Mesenchymal stem cell (in vitro differentiated cells and primary cell): ENCODE measurements around the gene PDZRN3.

Experiments
- DNase-seq: peaks from one replicate; pipeline ENCODE4 v3.0.0-alpha.2; 2013
- H2AFZ ChIP-seq: one replicate; pipeline ENCODE4 v1.6.1; 2013; ENCODE audit warnings: low read depth, mild to moderate bottlenecking, control low read depth, inconsistent platforms, low read length, moderate library complexity
- H2AK5ac ChIP-seq: 2 replicates; pipeline ENCODE4 v1.6.1; 2013; ENCODE audit warnings: low read length, moderate library complexity, mild to moderate bottlenecking, inconsistent platforms; ENCODE audit not compliant: severe bottlenecking
- H2BK120ac ChIP-seq: one replicate; pipeline ENCODE4 v1.6.1; 2013; ENCODE audit warnings: low read depth, mild to moderate bottlenecking, inconsistent platforms, low read length, moderate library complexity
- H2BK12ac ChIP-seq, 2 experiments: one replicate each; pipeline ENCODE4 v1.6.1; 2013; ENCODE audit warnings: inconsistent platforms in 2 of 2, low read length in 2 of 2, mild to moderate bottlenecking in 2 of 2, moderate library complexity in 2 of 2, control low read depth in 1 of 2
- H2BK15ac ChIP-seq: one replicate; pipeline ENCODE4 v1.6.1; 2013; ENCODE audit warnings: mild to moderate bottlenecking, low read depth, inconsistent platforms; ENCODE audit not compliant: poor library complexity, severe bottlenecking
- H2BK5ac ChIP-seq: 2 replicates; pipeline ENCODE4 v1.6.1; 2013; ENCODE audit warnings: low read depth, mild to moderate bottlenecking, low read length, control low read depth, inconsistent platforms; ENCODE audit not compliant: poor library complexity, severe bottlenecking
- H3K14ac ChIP-seq, 2 experiments: one replicate each; pipeline ENCODE4 v1.6.1; 2013; ENCODE audit warnings: inconsistent platforms in 2 of 2, low read length in 2 of 2, control low read depth in 1 of 2, mild to moderate bottlenecking in 1 of 2, moderate library complexity in 1 of 2
- H3K18ac ChIP-seq, 2 experiments: one replicate each; pipeline ENCODE4 v1.6.1; 2013; ENCODE audit warnings: inconsistent platforms in 2 of 2, low read length in 2 of 2, control low read depth in 1 of 2, low read depth in 1 of 2, mild to moderate bottlenecking in 1 of 2
- H3K23ac ChIP-seq, 2 experiments: one replicate each; pipeline ENCODE4 v1.6.1; 2013; ENCODE audit warnings: inconsistent platforms in 2 of 2, low read length in 2 of 2, mild to moderate bottlenecking in 2 of 2, moderate library complexity in 2 of 2, control low read depth in 1 of 2
- H3K27ac ChIP-seq: 2 replicates; pipeline ENCODE4 v1.5.1; 2013; ENCODE audit warnings: mild to moderate bottlenecking, moderate library complexity, low read length, control low read depth, inconsistent platforms; ENCODE audit not compliant: poor library complexity, severe bottlenecking
- H3K27me3 ChIP-seq, 2 experiments: 2 replicates each; pipeline versions ENCODE4 v1.6.1 to v1.7.0; 2013; ENCODE audit warnings: low read length in 2 of 2, mild to moderate bottlenecking in 2 of 2, moderate library complexity in 2 of 2, control low read depth in 1 of 2, inconsistent platforms in 1 of 2; ENCODE audit not compliant: control insufficient read depth in 1 of 2, insufficient read depth in 1 of 2
- H3K36me3 ChIP-seq, 2 experiments: 2 replicates each; pipeline versions ENCODE4 v1.6.1 to v1.7.0; 2013; ENCODE audit warnings: low read length in 2 of 2, control low read depth in 1 of 2, inconsistent platforms in 1 of 2, low read depth in 1 of 2, mild to moderate bottlenecking in 1 of 2; ENCODE audit not compliant: insufficient read depth in 2 of 2, control insufficient read depth in 1 of 2
- H3K4ac ChIP-seq, 2 experiments: one replicate each; pipeline ENCODE4 v1.6.1; 2013; ENCODE audit warnings: inconsistent platforms in 2 of 2, low read length in 2 of 2, mild to moderate bottlenecking in 2 of 2, moderate library complexity in 2 of 2, control low read depth in 1 of 2, low read depth in 1 of 2
- H3K4me1 ChIP-seq: 2 replicates; pipeline ENCODE4 v1.6.1; 2013; ENCODE audit warnings: low read depth, low read length, control low read depth; ENCODE audit not compliant: control insufficient read depth, insufficient read depth
- H3K4me2 ChIP-seq: 2 replicates; pipeline ENCODE4 v1.6.1; 2013; ENCODE audit warnings: low read length, mild to moderate bottlenecking, inconsistent platforms; ENCODE audit not compliant: poor library complexity, severe bottlenecking
- H3K4me3 ChIP-seq, 2 experiments: 2 replicates each; pipeline versions ENCODE4 v1.5.1 to v1.7.0; 2013; ENCODE audit warnings: low read length in 2 of 2, mild to moderate bottlenecking in 2 of 2, control low read depth in 1 of 2, low read depth in 1 of 2; ENCODE audit not compliant: insufficient read depth in 1 of 2
- H3K79me1 ChIP-seq: replicated peaks from 2 replicates; pipeline ENCODE4 v1.6.1; 2013; ENCODE audit warnings: mild to moderate bottlenecking, control low read depth, low read length, inconsistent platforms; ENCODE audit not compliant: poor library complexity, severe bottlenecking
- H3K9ac ChIP-seq: 2 replicates; pipeline ENCODE4 v1.7.0; 2013; ENCODE audit warnings: mild to moderate bottlenecking, low read length, moderate library complexity
- H3K9me3 ChIP-seq: 2 replicates; pipeline ENCODE4 v1.7.0; 2013; ENCODE audit warnings: mild to moderate bottlenecking, low read length; ENCODE audit not compliant: control insufficient read depth
- H4K8ac ChIP-seq: one replicate; pipeline ENCODE4 v1.6.1; 2013; ENCODE audit warnings: inconsistent platforms, mild to moderate bottlenecking, low read length, moderate library complexity
- H4K91ac ChIP-seq: one replicate; pipeline ENCODE4 v1.6.1; 2013; ENCODE audit warnings: mild to moderate bottlenecking, low read length, inconsistent platforms
- WGBS: methylation state at CpG from one replicate; pipeline ENCODE4 v1.1.7; 2013; ENCODE audit warnings: mixed read lengths; 5-methylcytosine and 5-hydroxymethylcytosine counted together

Gene PDZRN3

GRCh38 chr3:73608456-73609314 is 16.1 kb downstream of the PDZRN3 start:
- Histone ChIP-seq H3K4me2 (no peak overlapping the region), H2AK5ac (no peak overlapping the region), H3K9ac (no peak overlapping the region), H3K27ac (no peak overlapping the region), H3K18ac (peak overlapping the region; percentile 46 to 48), H3K14ac (no peak overlapping the region), H4K91ac (no peak overlapping the region), H2BK5ac (no peak overlapping the region), H2BK120ac (no peak overlapping the region), H3K4ac (no peak overlapping the region), H3K27me3 (no peaks in the 10 kb centered on the region), H3K9me3 (no peaks in the 10 kb centered on the region), H3K4me1 (peaks cover 4% of the 10 kb centered on the region), H2AFZ (no peak overlapping the region), H2BK12ac (peak overlapping the region in 1 of 2 experiments; percentile 23), H4K8ac (no peak overlapping the region), H3K23ac (no peak overlapping the region), H3K4me3 (no peak overlapping the region), H3K79me1 (peaks cover 2% of the 10 kb centered on the region), H2BK15ac (no peak overlapping the region), H3K36me3 (peaks cover 0 to 27% of the 10 kb centered on the region in 2 experiments)
- WGBS = 85% methylated on average over 10 of the region's 12 CpGs
- no peak for DNase-seq

- peak overlapping the region in 1 of 2 experiments; percentile 30 for H2BK12ac ChIP-seq
- peak overlapping the region in 1 of 2 experiments; percentile 64 for H3K18ac ChIP-seq
- peaks cover 2% of the 10 kb centered on the region for H3K79me1 ChIP-seq
- H3K23ac ChIP-seq = no peak overlapping the region
- no peak overlapping the region for H2BK5ac ChIP-seq
- H2AFZ ChIP-seq = no peak overlapping the region
- peaks cover 0 to 37% of the 10 kb centered on the region in 2 experiments for H3K36me3 ChIP-seq
- H3K14ac ChIP-seq = no peak overlapping the region
- H4K91ac ChIP-seq = no peak overlapping the region
- no peak overlapping the region for H2BK15ac ChIP-seq
- H3K4me3 ChIP-seq = no peak overlapping the region
- H3K27ac ChIP-seq = no peak overlapping the region
- H3K4me1 ChIP-seq = peaks cover 4% of the 10 kb centered on the region
- no peaks in the 10 kb centered on the region for H3K27me3 ChIP-seq
- H4K8ac ChIP-seq = no peak overlapping the region
- H3K4me2 ChIP-seq = no peak overlapping the region
- no peak overlapping the region for H2AK5ac ChIP-seq
- H3K9me3 ChIP-seq = no peaks in the 10 kb centered on the region
- H2BK120ac ChIP-seq = no peak overlapping the region
- no peak for DNase-seq
- H3K9ac ChIP-seq = no peak overlapping the region
- peak overlapping the region in 1 of 2 experiments; percentile 38 for H3K4ac ChIP-seq
Observed at GRCh38 chr3:73605861-73606260, 18.9 kb downstream of the PDZRN3 start.

- H2BK120ac ChIP-seq = no peak overlapping the region
- H4K8ac ChIP-seq = no peak overlapping the region
- H2BK15ac ChIP-seq = no peak overlapping the region
- H3K9me3 ChIP-seq = no peaks in the 10 kb centered on the region
- no peak overlapping the region for H2AFZ ChIP-seq
- H3K9ac ChIP-seq = peak overlapping the region; percentile 14
- peaks cover 4% of the 10 kb centered on the region for H3K4me1 ChIP-seq
- no peak overlapping the region for H2BK12ac ChIP-seq
- no peak overlapping the region for H3K4me3 ChIP-seq
- WGBS = 60% methylated on average over 1 of the region's 1 CpG
- no peak overlapping the region for H3K4me2 ChIP-seq
- no peak overlapping the region for H2BK5ac ChIP-seq
- H3K18ac ChIP-seq = no peak overlapping the region
- H3K36me3 ChIP-seq = peaks cover 0 to 37% of the 10 kb centered on the region in 2 experiments
- no peak overlapping the region for H4K91ac ChIP-seq
- H3K27ac ChIP-seq = no peak overlapping the region
- no peaks in the 10 kb centered on the region for H3K27me3 ChIP-seq
- H3K14ac ChIP-seq = peak overlapping the region in 1 of 2 experiments; percentile 22
- no peak overlapping the region for H3K4ac ChIP-seq
- no peak overlapping the region for H2AK5ac ChIP-seq
- H3K79me1 ChIP-seq = peaks cover 2% of the 10 kb centered on the region
- H3K23ac ChIP-seq = no peak overlapping the region
- peak; percentile 84 for DNase-seq
Observed at GRCh38 chr3:73605412-73605811, 19.3 kb downstream of the PDZRN3 start.

GRCh38 chr3:73604451-73604850 is 20.3 kb downstream of the PDZRN3 start:
- peaks cover 2% of the 10 kb centered on the region for H3K79me1 ChIP-seq
- peak overlapping the region; percentile 52 for H3K9ac ChIP-seq
- no peak overlapping the region for H2AK5ac ChIP-seq
- peaks cover 4% of the 10 kb centered on the region for H3K4me1 ChIP-seq
- DNase-seq = peak; percentile 89
- no peak overlapping the region for H2AFZ ChIP-seq
- H2BK5ac ChIP-seq = no peak overlapping the region
- no peak overlapping the region for H4K91ac ChIP-seq
- 32% methylated on average over 2 of the region's 3 CpGs for WGBS
- H3K4me2 ChIP-seq = no peak overlapping the region
- H3K23ac ChIP-seq = no peak overlapping the region
- H3K14ac ChIP-seq = no peak overlapping the region
- no peaks in the 10 kb centered on the region for H3K9me3 ChIP-seq
- H3K27ac ChIP-seq = no peak overlapping the region
- no peak overlapping the region for H3K18ac ChIP-seq
- H2BK15ac ChIP-seq = no peak overlapping the region
- no peak overlapping the region for H2BK12ac ChIP-seq
- H3K27me3 ChIP-seq = no peaks in the 10 kb centered on the region
- H3K4ac ChIP-seq = no peak overlapping the region
- H2BK120ac ChIP-seq = no peak overlapping the region
- peak overlapping the region in 1 of 2 experiments; percentile 30 for H3K4me3 ChIP-seq
- H4K8ac ChIP-seq = no peak overlapping the region
- H3K36me3 ChIP-seq = peaks cover 0 to 40% of the 10 kb centered on the region in 2 experiments
